GM15510 (cell line): Measurements from ENCODE around the gene DNPH1.

ENCODE experiments used
- POLR2A ChIP-seq: IDR thresholded peaks from 3 replicates; pipeline ENCODE4 v1.6.1; 2011; ENCODE audit warnings: borderline replicate concordance; ENCODE audit not compliant: insufficient read length; ENCODE audit errors: extremely low read depth

DNPH1 gene

DNA sequence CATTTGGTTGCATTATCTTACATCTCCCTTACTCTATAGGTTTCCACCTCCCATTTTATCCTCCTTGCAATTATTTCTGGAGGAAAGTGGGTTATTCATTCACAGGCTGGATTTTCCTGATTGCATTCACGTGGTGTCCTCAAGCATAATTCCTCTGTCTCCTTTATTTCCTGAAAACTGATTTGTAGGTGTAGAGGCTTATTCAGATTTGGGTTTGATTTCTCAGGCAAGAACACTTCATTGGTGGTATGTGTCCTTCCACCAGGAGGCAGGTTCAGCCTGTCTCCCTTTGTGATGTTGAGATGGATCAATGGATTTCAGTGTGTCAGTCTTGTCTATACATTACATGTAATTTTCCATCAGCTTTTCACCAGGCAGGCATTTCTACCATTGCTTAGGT lies 17.3 kb downstream of the DNPH1 start:
- no peak for TF ChIP-seq POLR2A

DNA sequence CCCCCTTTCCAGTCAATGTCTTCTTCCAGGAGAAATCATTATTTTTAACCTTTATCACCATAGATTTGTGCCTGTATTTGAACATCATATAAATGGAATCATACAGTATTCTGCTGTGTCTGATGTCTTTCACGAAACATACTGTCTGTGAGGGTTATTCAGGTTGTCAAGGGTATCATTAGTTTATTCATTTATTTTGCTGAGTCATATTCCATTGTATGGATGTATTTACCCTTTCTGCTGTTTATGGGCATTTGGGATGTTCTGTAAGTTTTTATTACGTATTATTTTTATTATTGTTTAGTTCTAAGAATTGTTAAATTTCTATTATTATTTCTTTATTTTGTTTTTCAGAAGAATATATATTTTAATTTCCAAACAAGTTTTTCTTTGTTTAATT lies 22.0 kb downstream of the DNPH1 start:
- TF ChIP-seq POLR2A: no peak

DNA sequence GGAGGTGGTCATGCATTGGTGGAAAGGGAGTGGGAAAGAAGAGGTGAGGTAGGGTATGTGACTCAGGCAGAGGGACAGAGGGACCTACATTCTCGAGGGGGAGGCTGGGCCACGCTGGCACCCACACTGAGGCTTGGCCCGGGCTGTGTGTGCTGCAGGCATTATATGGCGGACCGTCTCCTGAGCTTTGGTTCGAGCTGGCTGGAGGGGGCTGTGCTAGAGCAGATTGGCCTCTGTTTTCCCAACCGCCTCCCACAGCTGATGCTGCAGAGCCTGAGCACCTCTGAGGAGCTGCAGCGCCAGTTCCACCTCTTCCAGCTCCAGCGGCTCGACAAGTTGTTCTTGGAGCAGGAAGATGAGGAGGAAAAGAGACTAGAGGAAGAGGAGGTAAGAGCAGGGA lies 23.4 kb downstream of the DNPH1 start:
- no peak for TF ChIP-seq POLR2A

DNA sequence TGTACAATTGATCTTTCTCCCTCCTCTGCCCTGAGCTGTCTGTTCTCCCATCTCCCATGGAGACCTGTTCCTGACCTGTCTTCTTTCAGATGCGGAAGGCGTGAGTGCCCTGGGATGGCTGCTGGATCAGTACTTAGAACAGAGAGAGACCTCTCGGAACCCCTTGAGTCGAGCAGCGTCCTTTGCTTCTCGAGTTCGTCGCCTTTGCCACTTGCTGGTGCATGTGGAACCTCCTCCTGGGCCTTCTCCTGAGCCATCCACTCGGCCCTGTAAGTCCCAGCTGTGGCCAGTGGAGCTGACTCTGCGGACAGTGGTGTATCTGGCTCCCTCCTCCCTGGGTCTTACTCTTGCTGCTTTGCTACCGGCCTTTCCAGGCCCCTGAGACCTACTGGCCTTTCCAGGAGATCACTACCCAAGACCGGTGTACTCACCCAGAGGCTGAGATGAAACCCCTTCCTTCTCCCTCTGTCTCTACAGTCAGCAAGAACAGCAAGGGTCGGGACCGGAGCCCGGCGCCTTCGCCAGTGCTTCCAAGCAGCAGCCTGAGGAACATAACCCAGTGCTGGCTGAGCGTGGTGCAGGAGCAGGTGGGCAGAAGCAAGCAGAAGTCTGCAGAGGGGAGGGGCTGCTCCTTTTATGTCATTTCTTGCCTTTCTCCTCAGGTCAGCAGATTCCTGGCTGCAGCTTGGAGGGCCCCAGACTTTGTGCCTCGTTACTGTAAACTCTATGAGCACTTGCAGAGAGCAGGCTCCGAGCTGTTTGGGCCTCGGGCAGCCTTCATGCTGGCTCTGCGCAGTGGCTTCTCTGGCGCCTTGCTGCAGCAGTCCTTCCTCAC lies 24.8 kb downstream of the DNPH1 start:
- no peak for TF ChIP-seq POLR2A

DNA sequence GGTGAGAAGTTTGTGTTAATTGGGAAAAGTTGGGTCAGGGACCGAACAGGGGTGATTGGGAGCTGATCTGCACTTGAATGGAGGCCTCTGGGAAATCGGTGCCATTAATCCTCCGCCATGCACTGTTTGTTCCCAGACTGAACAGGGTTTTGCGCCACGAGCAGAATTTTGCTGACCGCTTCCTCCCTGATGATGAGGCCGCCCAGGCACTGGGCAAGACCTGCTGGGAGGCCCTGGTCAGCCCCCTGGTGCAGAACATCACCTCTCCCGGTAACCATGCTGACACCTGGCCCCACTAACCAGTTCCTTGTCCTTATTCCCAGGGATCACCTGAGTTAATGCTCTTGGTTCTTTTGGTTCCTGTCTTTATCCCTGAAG lies 25.6 kb downstream of the DNPH1 start:
- no peak for TF ChIP-seq POLR2A

DNA sequence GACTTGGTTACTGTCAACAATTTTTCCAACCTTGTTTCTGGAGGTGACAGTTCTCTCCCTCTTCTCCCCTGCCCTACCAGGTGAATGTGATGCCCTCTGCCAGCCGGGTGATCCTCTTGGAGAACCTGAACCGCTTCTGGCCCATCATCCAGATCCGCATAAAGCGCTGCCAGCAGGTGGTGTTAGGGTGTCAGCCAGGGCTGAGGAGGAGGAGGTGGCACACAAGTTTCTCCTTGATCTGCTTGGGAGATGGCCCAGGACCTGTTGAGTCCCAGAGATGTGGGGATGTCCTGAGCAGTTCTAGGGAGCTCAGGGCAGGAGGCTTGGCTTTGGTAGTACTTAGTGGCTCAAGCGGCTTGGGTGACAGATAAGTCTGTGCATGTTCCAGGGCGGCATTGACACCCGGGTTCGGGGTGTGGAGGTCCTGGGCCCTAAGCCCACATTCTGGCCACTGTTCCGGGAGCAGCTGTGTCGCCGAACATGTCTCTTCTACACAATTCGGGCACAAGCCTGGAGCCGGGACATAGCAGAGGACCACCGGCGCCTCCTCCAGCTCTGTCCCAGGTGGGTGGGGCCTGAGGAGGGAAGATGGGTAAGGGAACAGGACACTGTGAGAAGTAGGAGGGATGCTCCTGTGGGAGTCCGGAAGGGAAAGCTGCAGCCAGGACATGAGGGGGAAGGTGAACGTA lies 26.1 kb downstream of the DNPH1 start:
- no peak for TF ChIP-seq POLR2A

DNA sequence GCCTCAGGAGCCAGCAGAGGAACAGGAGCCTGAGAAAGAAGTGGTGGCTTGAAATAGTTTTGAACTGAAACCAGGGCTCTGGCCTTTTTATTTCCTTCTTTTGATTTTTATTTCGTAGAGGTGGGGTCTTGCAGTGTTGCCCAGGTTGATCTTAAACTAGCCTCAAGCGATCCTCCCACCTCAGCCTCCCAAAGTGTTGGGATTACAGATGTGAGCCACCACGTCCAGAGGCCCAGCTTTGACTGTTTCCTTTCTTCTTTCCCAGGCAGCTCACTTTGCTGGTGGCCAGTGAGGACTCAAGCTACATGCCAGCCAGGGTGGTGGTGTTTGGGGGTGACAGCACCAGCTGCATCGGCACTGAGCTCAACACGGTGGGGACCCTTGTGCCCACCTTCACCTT lies 26.8 kb downstream of the DNPH1 start:
- no peak for TF ChIP-seq POLR2A

DNA sequence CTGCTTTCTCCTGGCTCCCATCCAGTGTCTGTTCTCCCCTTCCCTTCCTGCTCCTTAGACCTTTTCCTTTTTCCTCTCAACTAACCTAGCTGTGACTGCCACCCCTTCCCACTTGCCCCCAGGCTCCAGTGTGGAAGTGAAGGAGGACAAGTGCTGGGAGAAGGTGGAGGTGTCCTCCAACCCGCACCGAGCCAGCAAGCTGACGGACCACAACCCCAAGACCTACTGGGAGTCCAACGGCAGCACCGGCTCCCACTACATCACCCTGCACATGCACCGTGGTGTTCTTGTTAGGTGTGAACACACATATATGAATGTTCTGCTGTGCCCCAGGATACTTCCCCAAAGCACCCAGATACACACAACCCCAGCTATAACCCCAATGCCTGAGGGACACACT lies 28.7 kb downstream of the DNPH1 start:
- TF ChIP-seq POLR2A: no peak

DNA sequence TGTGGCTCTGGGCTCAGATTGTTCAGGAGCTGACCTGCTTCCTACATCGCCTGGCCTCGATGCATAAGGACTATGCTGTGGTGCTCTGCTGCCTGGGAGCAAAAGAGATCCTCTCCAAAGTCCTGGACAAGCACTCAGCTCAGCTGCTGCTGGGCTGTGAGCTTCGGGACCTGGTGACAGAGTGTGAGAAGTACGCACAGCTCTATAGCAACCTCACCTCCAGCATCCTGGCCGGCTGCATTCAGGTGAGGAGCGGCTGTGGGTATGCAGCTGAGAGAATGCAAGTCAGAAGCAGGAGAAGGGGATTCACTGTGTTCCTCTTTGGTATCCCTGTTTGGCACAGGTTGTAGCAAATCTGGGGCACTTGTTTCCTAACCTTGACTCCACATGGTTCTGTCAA lies 29.4 kb downstream of the DNPH1 start:
- no peak for TF ChIP-seq POLR2A

DNA sequence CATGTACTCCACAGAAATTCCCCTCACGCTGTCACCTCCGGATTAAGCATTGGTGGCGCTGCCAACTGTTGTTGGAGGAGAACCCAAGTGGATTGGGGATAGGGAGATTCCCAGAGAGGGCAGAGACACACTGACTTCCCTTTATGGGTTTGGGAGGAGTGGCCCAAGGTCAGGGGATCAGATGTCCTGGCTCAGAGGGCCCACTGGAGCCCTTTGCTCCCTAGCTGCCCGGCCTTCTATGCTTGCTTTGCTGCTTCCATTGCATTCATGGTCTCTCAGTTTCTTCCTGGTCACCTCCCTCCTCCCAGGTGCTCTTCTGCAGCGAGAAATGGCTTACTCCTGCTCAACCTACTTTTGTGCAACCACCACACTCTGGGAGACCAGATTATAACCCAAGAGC lies 32.9 kb downstream of the DNPH1 start:
- TF ChIP-seq POLR2A: no peak

DNA sequence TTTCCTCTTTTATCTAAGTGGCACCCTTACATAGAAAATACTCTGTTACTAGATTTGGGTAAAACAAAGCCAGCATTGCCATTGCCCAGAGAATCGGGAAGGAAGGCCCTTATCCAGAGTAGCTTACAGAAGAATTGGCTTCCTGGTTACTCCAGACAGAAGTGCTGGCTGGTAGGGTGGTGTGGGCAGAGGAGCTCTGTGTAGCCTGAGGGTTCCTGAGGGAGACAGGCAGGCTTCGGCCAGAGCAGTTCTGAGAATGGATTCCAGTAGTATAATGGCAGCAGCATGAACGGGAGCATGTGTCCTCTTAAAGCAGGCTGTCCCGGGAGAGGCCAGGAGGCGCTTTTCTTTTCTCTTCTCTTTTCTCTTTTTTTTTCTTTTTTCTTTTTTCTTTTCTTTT lies 35.4 kb downstream of the DNPH1 start:
- no peak for TF ChIP-seq POLR2A

DNA sequence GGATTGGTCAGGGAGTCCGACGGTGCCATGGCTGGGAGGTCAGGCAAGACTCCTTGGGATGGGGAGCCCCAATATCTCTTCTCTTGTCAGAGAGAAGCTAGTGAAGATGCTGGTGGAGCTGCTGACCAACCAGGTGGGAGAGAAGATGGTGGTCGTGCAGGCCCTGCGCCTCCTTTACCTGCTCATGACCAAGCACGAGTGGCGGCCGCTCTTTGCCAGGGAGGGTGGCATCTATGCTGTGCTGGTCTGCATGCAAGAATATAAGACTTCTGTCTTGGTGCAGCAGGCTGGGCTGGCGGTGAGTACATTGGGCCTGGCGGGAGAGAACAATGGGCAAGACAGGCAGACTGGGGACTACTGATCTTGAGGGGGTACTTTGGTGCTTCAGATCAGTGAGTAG lies 36.4 kb downstream of the DNPH1 start:
- TF ChIP-seq POLR2A: no peak

DNA sequence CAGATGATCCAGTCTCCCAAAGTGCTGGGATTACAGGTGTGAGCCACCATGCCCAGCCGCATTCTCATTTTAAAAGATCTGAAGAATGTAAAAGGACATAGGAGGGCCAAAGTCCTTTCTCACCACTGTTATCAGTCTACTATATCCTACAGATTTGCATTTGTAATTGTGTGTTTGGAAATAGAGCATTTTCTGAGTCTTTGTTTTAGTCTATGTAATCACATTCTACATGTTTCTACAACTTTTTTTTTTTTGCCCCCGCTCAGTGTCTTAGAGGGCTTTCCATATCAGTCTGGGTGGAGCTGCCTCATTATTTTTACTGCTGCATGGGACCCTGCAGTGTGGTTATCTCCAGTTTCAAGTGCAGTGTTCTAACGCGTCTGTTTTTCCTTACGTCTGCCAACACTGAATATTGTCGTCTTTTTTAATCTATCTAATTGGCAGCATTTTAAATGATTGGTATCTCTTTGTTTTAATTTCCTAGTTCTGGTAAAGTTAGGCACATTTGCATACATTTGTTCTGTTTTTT lies 39.4 kb downstream of the DNPH1 start:
- no peak for TF ChIP-seq POLR2A

DNA sequence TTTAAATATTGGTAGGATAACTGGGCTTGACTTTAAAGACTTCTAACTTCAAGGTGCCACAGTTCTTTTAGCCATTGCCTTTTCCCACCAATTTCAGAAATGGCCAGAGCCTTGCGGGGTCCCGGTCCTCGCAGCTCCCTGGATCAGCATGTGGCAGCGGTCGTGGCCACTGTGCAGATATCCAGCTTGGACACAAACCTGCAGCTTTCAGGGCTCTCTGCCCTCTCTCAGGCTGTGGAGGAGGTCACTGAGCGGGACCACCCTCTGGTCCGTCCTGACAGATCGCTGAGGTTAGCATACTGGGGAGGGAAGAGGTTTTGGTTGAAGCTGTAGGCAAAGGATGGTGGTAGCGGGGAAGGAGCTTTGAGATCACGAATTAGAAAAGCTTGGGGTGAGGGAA lies 40.9 kb downstream of the DNPH1 start:
- no peak for TF ChIP-seq POLR2A

DNA sequence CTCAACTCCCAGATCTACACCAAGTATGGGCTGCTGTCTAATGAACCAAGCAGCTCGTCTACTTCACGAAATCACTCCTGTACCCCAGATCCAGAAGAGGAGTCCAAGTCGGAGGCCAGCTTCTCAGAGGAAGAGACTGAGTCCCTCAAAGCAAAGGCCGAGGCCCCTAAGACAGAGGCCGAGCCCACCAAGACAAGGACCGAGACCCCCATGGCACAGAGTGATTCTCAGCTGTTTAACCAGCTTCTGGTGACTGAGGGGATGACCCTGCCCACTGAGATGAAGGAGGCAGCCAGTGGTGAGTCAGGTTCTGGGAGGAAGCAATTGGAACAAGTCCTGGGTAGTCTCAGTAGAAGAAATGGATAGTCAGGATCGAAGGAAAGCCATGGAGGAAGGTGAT lies 41.5 kb downstream of the DNPH1 start:
- no peak for TF ChIP-seq POLR2A

DNA sequence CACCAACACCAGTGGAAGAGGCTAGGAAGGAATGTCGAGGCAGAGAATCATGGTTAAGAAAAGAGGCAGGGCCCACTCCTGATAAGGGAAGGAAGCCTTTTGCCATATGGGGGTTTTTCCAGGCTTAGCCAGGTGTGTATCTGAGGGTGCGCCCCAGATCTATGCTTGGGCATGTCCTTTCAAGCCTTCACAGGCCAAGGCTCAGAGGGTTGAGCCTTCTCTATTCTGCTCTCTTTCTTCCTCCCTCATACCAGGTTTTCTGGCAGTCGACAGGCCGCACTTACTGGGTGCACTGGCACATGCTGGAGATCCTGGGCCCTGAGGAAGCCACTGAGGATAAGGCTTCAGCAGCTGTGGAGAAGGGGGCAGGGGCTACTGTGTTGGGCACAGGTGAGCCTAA lies 42.6 kb downstream of the DNPH1 start:
- no peak for TF ChIP-seq POLR2A

DNA sequence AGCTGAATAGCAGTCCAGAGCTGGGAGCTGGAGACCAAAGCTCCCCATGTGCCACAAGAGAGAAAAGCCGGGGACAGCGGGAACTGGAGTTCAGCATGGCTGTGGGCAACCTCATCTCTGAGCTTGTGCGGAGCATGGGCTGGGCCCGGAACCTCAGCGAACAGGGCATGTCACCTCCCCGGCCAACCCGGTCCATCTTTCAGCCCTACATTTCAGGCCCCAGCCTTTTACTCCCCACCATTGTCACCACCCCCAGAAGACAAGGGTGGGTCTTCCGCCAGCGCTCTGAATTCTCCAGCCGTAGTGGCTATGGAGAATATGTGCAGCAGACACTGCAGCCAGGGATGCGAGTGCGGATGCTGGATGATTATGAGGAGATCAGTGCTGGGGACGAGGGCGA lies 43.3 kb downstream of the DNPH1 start:
- no peak for TF ChIP-seq POLR2A

DNA sequence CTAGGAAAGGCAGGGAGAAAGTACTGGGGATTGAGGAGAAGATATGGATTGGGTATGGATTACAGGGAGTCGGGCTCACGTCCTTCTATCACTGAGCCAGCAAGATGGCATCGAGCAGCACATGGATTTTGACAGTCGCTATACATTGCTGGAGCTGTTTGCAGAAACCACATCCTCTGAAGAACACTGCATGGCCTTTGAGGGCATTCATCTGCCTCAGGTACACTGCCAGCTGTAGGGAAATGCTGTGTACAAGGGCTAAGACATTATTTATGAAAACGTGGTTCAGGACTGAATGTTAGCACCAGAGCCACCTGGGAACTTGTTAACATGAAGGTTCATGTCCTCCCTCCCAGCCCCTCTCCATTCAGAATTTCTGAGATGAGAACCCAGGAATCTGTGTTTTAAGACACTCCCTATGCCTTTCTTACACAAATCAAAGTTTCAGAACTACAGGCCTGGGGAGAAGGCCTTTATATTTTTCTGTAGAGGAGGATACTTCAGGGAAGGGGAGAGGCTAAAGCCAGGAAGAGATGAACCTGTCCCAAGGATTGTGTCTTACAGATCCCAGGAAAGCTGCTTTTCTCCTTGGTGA lies 43.8 kb downstream of the DNPH1 start:
- no peak for TF ChIP-seq POLR2A
